ENCODE data around the gene RITA1.
A peak's percentile ranks its signal among the peaks of the same experiment; 100 is the strongest.

Gene RITA1

GRCh38 chr12:113190761-113191160 lies 5.2 kb downstream of the RITA1 start:
- no peaks in the 10 kb centered on the region for H3K9me3 Mint-ChIP-seq
- ATAC-seq (replicated peaks; ENCODE audit: extremely low read depth, poor library complexity, severe bottlenecking) (no peak), DNase-seq (ENCODE audit: low spot score in 2 of 2) (no peak)
- H3K4me3 Mint-ChIP-seq, result no peak overlapping the region
- H3K27me3 Mint-ChIP-seq, result no peaks in the 10 kb centered on the region
- H3K36me3 Mint-ChIP-seq (ENCODE audit: insufficient read depth), result peaks cover 12% of the 10 kb centered on the region
- peaks cover 20% of the 10 kb centered on the region for H3K4me1 Mint-ChIP-seq
- H3K27ac Mint-ChIP-seq (ENCODE audit: low read depth), result no peak overlapping the region

- H3K4me1 Mint-ChIP-seq, result peaks cover 17% of the 10 kb centered on the region
- peaks cover 13% of the 10 kb centered on the region for H3K36me3 Mint-ChIP-seq (ENCODE audit: insufficient read depth)
- no peaks in the 10 kb centered on the region for H3K27me3 Mint-ChIP-seq
- H3K27ac Mint-ChIP-seq (ENCODE audit: low read depth), result no peak overlapping the region
- ATAC-seq (replicated peaks; ENCODE audit: extremely low read depth, poor library complexity, severe bottlenecking), result no peak
- H3K9me3 Mint-ChIP-seq, result no peaks in the 10 kb centered on the region
- DNase-seq (ENCODE audit: low spot score in 2 of 2), result no peak
- H3K4me3 Mint-ChIP-seq, result no peak overlapping the region
These were observed 5.7 kb downstream of the RITA1 start for GRCh38 chr12:113191227-113191626.

GRCh38 chr12:113194971-113195391 lies 9.5 kb downstream of the RITA1 start:
- Mint-ChIP-seq H3K27ac (ENCODE audit: low read depth) (no peak overlapping the region), H3K4me1 (no peaks in the 10 kb centered on the region), H3K4me3 (no peak overlapping the region), H3K27me3 (no peaks in the 10 kb centered on the region), H3K9me3 (no peaks in the 10 kb centered on the region), H3K36me3 (ENCODE audit: insufficient read depth) (peaks cover 10% of the 10 kb centered on the region)
- no peak for ATAC-seq (replicated peaks; ENCODE audit: extremely low read depth, poor library complexity, severe bottlenecking)
- no peak for DNase-seq (ENCODE audit: low spot score in 2 of 2)

- H3K27me3 Mint-ChIP-seq, result no peaks in the 10 kb centered on the region
- DNase-seq (ENCODE audit: low spot score in 2 of 2) (no peak), ATAC-seq (replicated peaks; ENCODE audit: extremely low read depth, poor library complexity, severe bottlenecking) (no peak)
- peak overlapping the region; percentile 89 for H3K27ac Mint-ChIP-seq (ENCODE audit: low read depth)
- H3K4me1 Mint-ChIP-seq, result no peaks in the 10 kb centered on the region
- H3K9me3 Mint-ChIP-seq, result no peaks in the 10 kb centered on the region
- no peak overlapping the region for H3K4me3 Mint-ChIP-seq
- peaks cover 10% of the 10 kb centered on the region for H3K36me3 Mint-ChIP-seq (ENCODE audit: insufficient read depth)
These were observed 10.1 kb downstream of the RITA1 start for GRCh38 chr12:113195598-113195997.

DNA sequence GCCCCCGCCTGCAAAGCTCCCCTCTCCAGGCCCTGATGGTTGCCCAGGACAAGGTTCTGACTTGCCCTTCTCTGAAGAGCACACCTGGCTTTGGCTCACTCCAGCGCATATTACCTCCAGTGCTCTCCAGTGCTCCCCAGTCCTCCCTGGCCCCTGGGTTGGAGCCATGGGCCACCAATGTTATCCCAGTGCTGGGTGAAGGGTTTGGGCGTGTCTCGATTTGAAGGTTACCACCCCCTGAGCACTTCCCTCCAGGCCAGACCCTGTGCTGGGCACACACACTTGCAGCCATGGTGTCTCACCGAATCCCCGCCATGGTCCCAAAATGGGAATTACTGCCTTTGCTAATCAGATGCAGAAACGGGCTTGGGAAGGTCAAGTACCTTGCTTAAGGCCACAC lies 11.1 kb downstream of the RITA1 start:
- no peak for DNase-seq (ENCODE audit: low spot score in 2 of 2)
- H3K4me1 Mint-ChIP-seq, result no peaks in the 10 kb centered on the region
- H3K9me3 Mint-ChIP-seq, result no peaks in the 10 kb centered on the region
- H3K27me3 Mint-ChIP-seq, result no peaks in the 10 kb centered on the region
- no peak for ATAC-seq (replicated peaks; ENCODE audit: extremely low read depth, poor library complexity, severe bottlenecking)
- H3K4me3 Mint-ChIP-seq, result no peak overlapping the region
- peaks cover 9% of the 10 kb centered on the region for H3K36me3 Mint-ChIP-seq (ENCODE audit: insufficient read depth)
- H3K27ac Mint-ChIP-seq (ENCODE audit: low read depth), result no peak overlapping the region

- ATAC-seq (replicated peaks; ENCODE audit: extremely low read depth, poor library complexity, severe bottlenecking) (peak; percentile 94), DNase-seq (ENCODE audit: low spot score in 2 of 2) (peak; percentile 21 to 54)
- H3K36me3 Mint-ChIP-seq (ENCODE audit: insufficient read depth), result peaks cover 7% of the 10 kb centered on the region
- H3K4me1 Mint-ChIP-seq, result no peaks in the 10 kb centered on the region
- H3K4me3 Mint-ChIP-seq, result no peak overlapping the region
- no peaks in the 10 kb centered on the region for H3K27me3 Mint-ChIP-seq
- H3K27ac Mint-ChIP-seq (ENCODE audit: low read depth), result peak overlapping the region; percentile 41
- no peaks in the 10 kb centered on the region for H3K9me3 Mint-ChIP-seq
These were observed 11.5 kb downstream of the RITA1 start for GRCh38 chr12:113196990-113197389.

DNA sequence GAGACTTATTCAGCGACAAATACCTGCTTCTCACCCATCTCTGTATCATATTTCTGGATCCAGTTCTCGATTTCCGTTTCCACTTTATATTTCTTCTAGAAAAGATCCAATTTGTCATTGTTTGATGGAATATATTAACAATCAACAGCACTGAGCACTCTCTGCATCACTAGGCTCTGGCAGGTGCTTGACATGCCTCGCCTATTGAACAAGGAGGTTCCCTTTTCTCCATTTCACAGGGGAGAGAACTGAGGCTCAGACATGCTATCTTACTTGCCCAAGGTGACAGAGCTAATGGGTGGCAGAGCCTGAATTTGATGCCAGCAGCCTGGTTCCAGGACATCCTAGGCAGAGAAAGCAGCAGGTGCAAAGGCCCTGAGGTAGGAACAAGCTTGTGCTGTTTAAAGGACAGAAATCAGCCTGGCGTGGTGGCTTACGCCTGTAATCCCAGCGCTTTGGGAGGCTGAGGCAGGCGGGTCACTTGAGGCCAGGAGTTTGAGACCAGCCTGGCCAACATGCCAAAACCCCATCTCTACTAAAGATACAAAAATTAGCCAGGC lies 12.1 kb downstream of the RITA1 start:
- peak overlapping the region; percentile 41 for H3K27ac Mint-ChIP-seq (ENCODE audit: low read depth)
- H3K9me3 Mint-ChIP-seq, result no peaks in the 10 kb centered on the region
- H3K4me1 Mint-ChIP-seq, result no peaks in the 10 kb centered on the region
- peaks cover 3% of the 10 kb centered on the region for H3K36me3 Mint-ChIP-seq (ENCODE audit: insufficient read depth)
- ATAC-seq (replicated peaks; ENCODE audit: extremely low read depth, poor library complexity, severe bottlenecking), result no peak
- H3K4me3 Mint-ChIP-seq, result no peak overlapping the region
- DNase-seq (ENCODE audit: low spot score in 2 of 2), result no peak
- H3K27me3 Mint-ChIP-seq, result no peaks in the 10 kb centered on the region

- ATAC-seq (replicated peaks; ENCODE audit: extremely low read depth, poor library complexity, severe bottlenecking) (no peak), DNase-seq (ENCODE audit: low spot score in 2 of 2) (no peak)
- H3K4me3 Mint-ChIP-seq, result no peak overlapping the region
- H3K36me3 Mint-ChIP-seq (ENCODE audit: insufficient read depth), result peaks cover 3% of the 10 kb centered on the region
- H3K27ac Mint-ChIP-seq (ENCODE audit: low read depth), result no peak overlapping the region
- no peaks in the 10 kb centered on the region for H3K9me3 Mint-ChIP-seq
- H3K4me1 Mint-ChIP-seq, result no peaks in the 10 kb centered on the region
- H3K27me3 Mint-ChIP-seq, result no peaks in the 10 kb centered on the region
These were observed 12.8 kb downstream of the RITA1 start for GRCh38 chr12:113198296-113198695.

DNA sequence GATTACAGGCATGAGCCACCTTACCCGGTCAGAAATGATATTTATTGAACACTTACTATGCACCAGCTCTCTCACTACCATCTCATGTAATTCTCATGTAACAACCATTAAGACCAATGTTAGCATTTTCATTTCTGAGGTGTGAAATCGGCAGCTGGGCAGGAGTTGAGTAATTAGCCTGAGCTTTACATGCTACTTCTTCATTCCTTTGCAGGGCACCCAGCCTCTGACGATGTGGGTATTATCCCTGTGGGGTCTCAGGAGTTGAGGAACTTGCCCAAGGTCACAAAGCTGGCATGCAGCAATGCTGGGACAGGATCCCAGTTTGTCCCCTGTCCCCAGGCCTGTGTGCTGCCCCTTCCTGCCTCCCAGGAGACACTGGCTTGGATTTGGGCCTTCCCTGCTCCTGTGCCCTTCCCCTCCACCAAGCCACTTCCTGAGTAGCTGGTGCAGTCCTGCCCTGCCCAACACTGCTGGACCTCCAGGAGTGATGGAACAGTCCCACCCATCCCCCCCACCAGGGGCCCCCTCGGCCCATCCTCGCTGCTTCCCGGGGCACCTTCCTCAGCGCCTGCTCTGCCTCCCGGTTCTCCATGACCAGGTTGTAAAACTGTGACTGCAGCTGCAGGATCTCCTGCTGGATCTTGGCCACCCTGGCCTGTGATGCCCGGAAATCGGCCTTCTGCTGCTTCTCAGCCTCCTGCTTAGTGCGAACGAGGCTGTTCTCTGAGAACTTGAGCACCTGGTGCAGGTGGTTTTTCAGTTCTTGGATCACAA lies 14.7 kb downstream of the RITA1 start:
- no peaks in the 10 kb centered on the region for H3K4me1 Mint-ChIP-seq
- H3K9me3 Mint-ChIP-seq, result no peaks in the 10 kb centered on the region
- no peak overlapping the region for H3K27ac Mint-ChIP-seq (ENCODE audit: low read depth)
- ATAC-seq (replicated peaks; ENCODE audit: extremely low read depth, poor library complexity, severe bottlenecking), result no peak
- no peak overlapping the region for H3K4me3 Mint-ChIP-seq
- peaks cover 3% of the 10 kb centered on the region for H3K36me3 Mint-ChIP-seq (ENCODE audit: insufficient read depth)
- H3K27me3 Mint-ChIP-seq, result no peaks in the 10 kb centered on the region
- DNase-seq (ENCODE audit: low spot score in 2 of 2), result no peak

- H3K4me1 Mint-ChIP-seq, result peaks cover 4% of the 10 kb centered on the region
- DNase-seq (ENCODE audit: low spot score in 2 of 2) (no peak), ATAC-seq (replicated peaks; ENCODE audit: extremely low read depth, poor library complexity, severe bottlenecking) (no peak)
- H3K36me3 Mint-ChIP-seq (ENCODE audit: insufficient read depth), result peaks cover 2% of the 10 kb centered on the region
- H3K27me3 Mint-ChIP-seq, result no peaks in the 10 kb centered on the region
- H3K27ac Mint-ChIP-seq (ENCODE audit: low read depth), result no peak overlapping the region
- no peaks in the 10 kb centered on the region for H3K9me3 Mint-ChIP-seq
- no peak overlapping the region for H3K4me3 Mint-ChIP-seq
These were observed 16.0 kb downstream of the RITA1 start for GRCh38 chr12:113201187-113202177.

- DNase-seq (ENCODE audit: low spot score in 2 of 2) (no peak), ATAC-seq (replicated peaks; ENCODE audit: extremely low read depth, poor library complexity, severe bottlenecking) (no peak)
- H3K9me3 Mint-ChIP-seq, result no peaks in the 10 kb centered on the region
- H3K27me3 Mint-ChIP-seq, result no peaks in the 10 kb centered on the region
- peaks cover 2% of the 10 kb centered on the region for H3K36me3 Mint-ChIP-seq (ENCODE audit: insufficient read depth)
- H3K4me1 Mint-ChIP-seq, result peaks cover 10% of the 10 kb centered on the region
- H3K4me3 Mint-ChIP-seq, result no peak overlapping the region
- no peak overlapping the region for H3K27ac Mint-ChIP-seq (ENCODE audit: low read depth)
These were observed 17.0 kb downstream of the RITA1 start for GRCh38 chr12:113202300-113203075.
